ENCODE results near the gene TTLL10.
"Not testable (repeated sequence)": the region's sequence is repeated elsewhere in the genome, so short reads cannot be mapped to it uniquely, and the experiment has no call there.

TTLL10 gene

GRCh38 chr1:1183833-1184775 lies 10.4 kb downstream of the TTLL10 start:
- in situ Hi-C loops (cut with HindIII; ENCODE audit: low sequenced_read_pairs): no loop called here

GRCh38 chr1:1185101-1185765 lies 11.6 kb downstream of the TTLL10 start:
- in situ Hi-C loops (cut with HindIII; ENCODE audit: low sequenced_read_pairs): no loop called here

- in situ Hi-C loops (cut with HindIII; ENCODE audit: low sequenced_read_pairs): no loop called here
Measured at GRCh38 chr1:1187938-1188337, 14.3 kb downstream of the TTLL10 start.

- in situ Hi-C loops (cut with HindIII; ENCODE audit: low sequenced_read_pairs): no loop called here
Measured at GRCh38 chr1:1189111-1189510, 15.4 kb downstream of the TTLL10 start.

- in situ Hi-C loops (cut with HindIII; ENCODE audit: low sequenced_read_pairs): no loop called here
Measured at GRCh38 chr1:1191734-1192133, 18.1 kb downstream of the TTLL10 start.

DNA sequence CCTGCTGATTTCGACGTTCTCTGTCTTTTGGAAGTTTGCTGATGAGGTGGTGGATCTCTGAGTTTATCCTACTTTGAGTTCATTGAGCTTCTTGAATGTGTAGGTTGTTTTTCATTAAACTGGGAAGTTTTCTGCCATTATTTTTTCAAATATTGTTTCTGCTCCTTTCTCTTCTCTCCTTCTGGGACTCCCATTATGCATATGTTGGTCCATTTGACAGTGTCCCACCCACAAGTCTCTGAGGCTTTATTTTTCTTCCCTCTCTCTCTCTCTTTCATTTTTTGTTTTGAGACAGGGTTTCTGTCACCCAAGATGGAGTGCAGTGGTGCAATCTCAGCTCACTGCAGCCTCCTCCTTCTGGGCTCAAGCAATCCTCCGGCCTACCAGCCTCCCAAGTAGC lies 21.0 kb downstream of the TTLL10 start:
- in situ Hi-C loops (cut with HindIII; ENCODE audit: low sequenced_read_pairs): no loop called here

DNA sequence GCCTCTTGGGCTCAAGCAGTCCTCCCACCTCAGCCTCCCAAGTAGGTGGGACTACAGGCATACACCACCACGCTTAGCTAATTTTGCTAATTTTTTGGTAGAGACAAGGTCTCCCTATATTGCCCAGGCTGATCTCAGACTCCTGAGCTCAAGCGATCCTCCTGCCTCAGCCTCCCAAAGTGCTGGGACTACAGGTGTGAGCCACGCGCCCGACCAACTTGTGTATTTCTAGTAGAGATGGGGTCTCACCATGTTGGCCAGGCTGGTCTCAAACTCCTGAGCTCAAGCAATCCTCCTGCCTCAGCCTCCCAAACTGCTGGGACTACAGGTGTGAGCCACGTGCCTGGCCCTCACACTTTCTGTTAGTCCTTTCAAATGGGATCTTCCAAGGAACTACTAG lies 22.0 kb downstream of the TTLL10 start:
- in situ Hi-C loops (cut with HindIII; ENCODE audit: low sequenced_read_pairs): not testable (repeated sequence)

- in situ Hi-C loops (cut with HindIII; ENCODE audit: low sequenced_read_pairs): no loop called here
Measured at GRCh38 chr1:1196431-1197187, 22.9 kb downstream of the TTLL10 start.

DNA sequence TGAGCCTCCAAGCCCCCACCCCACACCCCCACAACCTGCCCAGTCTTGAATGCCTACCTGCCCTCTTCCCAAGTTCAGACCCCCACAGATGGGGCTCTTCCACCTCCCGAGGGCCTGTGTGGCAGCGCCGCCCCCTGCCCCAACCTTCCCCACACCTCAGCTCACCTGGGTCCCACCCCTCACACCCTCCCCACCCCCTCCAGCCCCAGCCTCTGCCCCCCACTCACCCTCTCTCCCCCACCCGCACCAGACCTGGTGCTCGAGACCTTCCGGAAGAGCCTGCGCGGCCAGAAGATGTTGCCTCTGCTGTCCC lies 23.5 kb downstream of the TTLL10 start:
- in situ Hi-C loops (cut with HindIII; ENCODE audit: low sequenced_read_pairs): no loop called here

DNA sequence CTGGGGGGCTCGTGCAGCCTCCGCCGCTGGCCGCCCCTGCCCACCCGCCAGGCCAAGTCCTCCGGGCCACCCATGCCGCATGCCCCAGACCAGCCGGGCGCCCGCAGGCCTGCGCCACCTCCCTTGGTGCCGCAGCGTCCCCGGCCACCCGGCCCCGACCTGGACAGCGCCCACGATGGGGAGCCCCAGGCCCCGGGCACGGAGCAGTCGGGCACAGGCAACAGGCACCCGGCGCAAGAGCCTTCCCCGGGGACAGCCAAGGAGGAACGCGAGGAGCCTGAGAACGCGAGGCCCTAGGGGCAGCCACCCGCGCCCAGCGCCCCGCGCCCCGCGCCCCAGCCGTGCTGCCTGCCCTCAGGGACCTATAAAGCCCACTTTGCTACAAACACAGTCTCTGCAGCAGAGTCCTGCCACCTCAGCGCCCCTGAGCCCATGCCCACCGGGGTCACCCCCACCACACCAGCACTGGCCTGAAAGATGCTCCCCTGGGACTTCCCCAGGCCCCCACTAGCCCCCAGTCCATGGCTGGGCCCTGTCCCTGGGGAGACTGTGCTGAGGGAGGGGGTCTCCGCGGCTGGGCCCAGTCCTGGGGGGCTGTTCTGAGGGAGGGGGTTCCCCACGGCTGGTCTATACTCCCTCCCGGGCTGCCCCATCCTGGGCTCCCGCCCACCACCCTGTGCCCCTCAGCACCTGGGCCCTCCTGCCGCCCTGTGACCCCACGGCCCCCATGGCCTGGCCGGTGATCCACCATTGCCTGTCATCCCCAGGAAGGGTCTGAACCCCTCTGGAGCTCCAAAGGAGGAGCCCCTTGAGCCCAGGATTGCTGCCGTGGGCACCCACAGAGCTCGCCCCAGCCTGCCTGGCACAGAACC lies 24.1 kb downstream of the TTLL10 start:
- in situ Hi-C loops (cut with HindIII; ENCODE audit: low sequenced_read_pairs): no loop called here

DNA sequence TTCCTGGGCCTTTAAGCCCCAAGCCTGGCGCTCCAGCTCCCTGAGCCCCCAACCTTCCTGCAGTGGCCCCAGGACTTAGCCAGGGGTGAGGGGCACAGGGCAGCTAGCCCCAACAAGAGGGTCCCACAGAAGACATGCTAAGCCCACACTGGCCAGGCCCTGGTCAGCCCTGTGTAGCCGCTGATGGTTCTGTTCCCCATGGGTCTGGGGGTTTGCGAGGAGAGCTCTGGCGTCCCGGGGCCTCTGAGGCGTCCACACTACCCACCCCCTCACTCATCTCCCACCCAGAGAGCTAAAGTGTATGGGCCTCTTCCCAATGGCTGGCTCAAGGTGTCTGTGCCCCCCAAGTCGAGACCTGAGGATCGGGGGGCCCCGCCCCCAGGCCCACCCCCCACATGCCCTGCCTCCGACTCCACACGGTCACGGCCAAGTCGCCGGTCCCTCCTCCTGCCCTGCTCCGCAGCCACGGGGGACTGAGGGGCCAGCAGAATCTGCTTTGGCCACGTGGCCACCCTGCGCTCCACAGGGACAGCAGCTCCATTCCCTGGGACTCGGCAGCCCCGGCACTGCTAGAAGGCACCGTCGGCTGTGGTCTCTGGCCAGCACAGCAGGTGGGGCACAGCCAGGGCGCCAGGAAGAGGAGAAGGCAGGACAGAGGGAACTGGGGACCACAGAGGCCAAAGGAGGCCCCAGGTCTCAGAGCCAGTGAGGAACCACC lies 24.9 kb downstream of the TTLL10 start:
- in situ Hi-C loops (cut with HindIII; ENCODE audit: low sequenced_read_pairs): no loop called here

DNA sequence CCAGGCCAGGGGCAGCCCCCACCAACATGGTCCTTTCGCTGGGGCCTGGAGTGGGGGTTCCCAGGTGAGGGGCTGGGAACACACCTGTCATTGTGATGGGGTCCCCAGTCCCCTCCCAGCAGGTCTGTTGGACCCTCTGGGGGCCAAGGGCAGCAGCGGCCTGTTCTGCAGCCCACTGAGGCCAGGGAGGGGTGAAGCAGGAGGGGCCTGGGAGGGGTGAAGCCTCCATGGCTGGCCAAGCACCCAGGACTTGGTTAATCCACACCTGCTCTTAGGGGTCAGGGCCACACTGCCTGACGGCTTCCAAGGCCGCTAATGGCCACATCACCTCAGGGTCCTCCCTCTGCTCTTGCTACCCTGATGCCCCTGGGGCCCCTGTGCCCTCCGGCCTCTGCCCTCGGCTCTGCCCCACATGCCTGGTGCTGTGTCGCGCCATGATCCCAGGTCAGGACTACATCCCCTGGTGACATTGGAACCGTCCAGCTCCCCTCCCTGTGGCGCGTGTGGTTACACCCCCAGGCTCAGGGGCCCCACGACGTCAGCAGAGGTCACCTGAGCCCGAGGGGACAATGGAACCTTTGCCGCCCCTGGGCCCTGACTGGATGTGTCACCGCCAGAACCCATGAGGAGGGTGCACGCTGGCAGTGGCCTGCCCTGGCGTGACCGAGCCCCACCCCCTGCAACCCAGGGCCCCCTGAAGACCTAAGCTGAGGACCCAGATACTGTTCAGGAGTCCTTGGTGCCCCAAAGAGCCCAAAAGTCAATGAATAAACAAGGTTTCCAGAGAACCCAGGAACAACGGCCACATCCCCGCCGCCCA lies 25.7 kb downstream of the TTLL10 start:
- in situ Hi-C loops (cut with HindIII; ENCODE audit: low sequenced_read_pairs): no loop called here

DNA sequence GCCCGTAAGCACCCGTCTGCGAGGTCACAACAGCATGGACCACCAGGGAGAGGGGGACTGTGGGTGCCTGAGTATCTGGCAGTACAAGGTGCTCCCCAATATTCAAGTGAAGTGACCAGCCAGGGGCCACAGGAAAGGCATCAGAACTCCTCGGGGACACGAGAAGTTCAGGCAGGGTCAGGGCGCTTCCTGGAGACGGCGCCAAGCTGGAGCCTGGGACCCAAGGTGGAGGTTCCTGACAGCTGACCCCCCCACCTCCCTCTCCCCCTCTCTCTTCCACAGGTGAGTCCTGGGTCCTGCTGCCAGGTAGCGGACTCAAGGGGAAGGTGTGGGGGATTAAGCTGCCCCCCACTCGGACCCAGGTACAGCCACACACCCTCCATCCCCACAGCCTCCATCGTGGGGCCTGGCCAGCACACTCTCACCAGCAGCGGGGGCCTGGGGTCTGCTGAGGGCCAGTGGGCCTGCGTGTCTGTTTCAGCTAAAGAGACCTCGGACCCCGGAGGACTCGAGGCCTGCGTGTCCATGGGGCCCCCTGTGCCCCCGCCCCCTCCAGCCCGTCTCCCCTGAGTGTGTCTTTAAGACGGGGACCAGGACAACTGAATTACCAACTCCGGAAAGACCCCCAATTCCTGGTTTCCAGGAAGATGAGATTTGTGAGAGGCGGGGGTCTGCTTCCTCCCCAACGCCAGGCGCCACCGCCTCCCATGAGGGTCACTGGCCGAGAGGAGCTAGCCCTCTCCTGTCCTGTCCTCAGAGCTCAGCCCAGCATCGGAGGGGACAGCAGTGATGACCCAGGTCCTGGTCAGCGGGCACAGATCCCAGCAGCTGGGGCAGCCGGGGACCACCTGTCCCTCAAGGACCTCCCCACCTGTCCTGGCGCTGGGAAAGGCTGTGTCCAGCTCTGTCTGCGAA lies 26.5 kb downstream of the TTLL10 start:
- in situ Hi-C loops (cut with HindIII; ENCODE audit: low sequenced_read_pairs): no loop called here

- in situ Hi-C loops (cut with HindIII; ENCODE audit: low sequenced_read_pairs): no loop called here
Measured at GRCh38 chr1:1200876-1201810, 27.5 kb downstream of the TTLL10 start.

DNA sequence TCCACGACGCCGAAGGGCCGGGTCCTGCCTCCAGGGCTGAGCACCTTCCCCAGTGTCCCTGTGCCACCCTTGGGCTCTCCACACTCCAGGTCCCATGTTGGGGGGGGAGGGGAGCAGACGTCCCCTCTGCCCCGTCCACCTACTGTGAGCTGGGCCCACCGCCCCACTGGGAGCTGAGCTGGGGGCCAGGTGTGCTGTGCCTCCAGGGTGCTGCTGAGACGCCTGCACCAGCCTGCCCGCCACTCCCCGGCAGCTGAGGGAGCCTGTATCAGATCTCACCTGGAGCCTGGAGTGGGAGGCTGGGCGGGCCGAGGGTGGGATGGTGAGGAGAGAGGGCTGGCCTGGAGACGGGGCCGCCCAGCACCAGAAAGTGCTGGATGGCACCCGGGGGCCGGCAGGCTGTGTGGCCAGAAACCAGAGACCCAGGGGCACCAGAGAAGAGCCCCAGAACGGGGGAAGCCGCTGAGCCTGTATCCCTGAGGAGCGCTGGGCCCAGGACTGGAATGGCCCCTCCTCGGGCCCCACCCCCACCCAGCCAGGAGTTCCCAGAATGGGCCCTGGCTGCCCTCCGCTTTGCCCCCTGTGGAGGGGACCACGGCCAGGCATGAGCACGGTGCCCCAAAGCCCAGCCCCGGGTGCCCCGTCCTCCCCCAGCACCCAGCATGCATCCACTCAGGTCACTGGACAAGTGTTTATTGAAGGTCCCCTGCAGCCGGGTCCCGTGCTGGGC lies 29.3 kb downstream of the TTLL10 start:
- in situ Hi-C loops (cut with HindIII; ENCODE audit: low sequenced_read_pairs): no loop called here

All from DLD1 (cell line).